HUDEP-2 (cell line): Measurements from ENCODE around the gene AFF3.
"Not testable (repeated sequence)": the region's sequence is repeated elsewhere in the genome, so short reads cannot be mapped to it uniquely, and the experiment has no call there.

Experiments
- DNase-seq, 76 experiments: peaks; one replicate each; lab custom pipeline; 2025; ENCODE audit not compliant: unreplicated experiment in 76 of 76; lab: John Stamatoyannopoulos, UW

AFF3 gene

DNA sequence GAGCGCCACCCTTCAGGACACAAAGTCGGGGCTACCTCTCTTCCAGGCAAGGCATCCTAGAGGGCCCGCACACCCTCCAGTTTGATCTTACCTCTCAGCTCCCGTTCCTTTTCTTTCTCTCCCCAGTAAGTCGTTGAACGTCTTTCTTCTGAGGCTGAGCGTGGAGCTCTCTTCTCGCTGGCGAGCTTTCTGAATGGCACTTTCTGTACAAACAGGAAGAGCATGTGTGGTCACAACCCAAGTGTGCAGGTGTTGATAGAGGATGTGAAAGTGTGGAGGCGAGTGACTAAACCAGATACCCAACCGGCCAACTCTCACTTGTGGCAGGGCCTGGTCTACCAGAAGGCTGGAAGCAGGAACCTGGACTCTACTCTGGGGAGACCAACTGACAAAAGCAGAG, at the start of gene AFF3:
AFF3 (minus strand) TSS at position 198 of the 400 bp plus-strand sequence. CDS start 38,136 bp downstream, outside the sequence.
- DNase-seq = no peak

DNA sequence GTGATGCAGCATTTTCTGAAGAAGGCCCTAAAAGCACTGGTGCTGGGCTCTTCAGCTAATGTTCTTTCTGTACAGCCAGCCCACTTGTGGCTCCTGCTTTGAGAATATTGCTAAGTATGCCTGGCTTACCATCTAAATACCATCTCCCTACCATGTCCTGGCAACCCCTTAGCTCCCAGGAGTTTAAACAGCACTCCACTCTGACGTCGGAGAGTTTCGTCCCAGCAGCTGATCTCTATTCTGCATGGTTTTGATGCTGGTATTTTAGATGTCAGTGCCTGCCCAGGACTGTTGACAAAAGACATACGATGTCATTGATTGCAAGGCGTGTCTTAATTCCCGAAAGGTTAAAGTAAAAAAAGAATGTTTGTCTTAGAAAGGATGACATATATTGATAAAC, 47.0 kb upstream of the AFF3 start:
- no peak for DNase-seq

- DNase-seq = no peak
These were observed 45.9 kb upstream of the AFF3 start for GRCh38 chr2:100188326-100188725.

DNA sequence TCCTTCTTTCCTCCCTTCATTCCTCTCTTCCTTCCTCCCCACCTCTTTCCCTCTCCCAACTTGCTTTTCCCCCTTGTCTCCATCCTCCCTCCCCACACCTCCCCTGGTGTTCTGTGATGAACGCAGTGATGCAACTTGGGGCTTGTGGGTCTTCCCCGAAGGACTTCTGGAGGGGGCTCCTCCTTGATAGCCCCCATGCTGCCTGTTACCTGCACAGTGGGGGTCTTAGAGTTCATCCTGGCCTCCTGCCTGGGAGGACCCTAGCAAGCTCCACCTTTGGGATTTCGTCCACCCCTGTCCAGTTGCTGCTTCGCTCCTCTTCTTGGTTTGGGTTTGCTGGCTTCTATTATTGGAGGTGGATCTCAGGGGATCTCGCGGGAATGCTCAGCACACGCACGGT, 43.7 kb upstream of the AFF3 start:
- no peak for DNase-seq

GRCh38 chr2:100185516-100185915, 43.1 kb upstream of the AFF3 start:
- no peak for DNase-seq

GRCh38 chr2:100185105-100185504, 42.7 kb upstream of the AFF3 start:
- no peak for DNase-seq

DNA sequence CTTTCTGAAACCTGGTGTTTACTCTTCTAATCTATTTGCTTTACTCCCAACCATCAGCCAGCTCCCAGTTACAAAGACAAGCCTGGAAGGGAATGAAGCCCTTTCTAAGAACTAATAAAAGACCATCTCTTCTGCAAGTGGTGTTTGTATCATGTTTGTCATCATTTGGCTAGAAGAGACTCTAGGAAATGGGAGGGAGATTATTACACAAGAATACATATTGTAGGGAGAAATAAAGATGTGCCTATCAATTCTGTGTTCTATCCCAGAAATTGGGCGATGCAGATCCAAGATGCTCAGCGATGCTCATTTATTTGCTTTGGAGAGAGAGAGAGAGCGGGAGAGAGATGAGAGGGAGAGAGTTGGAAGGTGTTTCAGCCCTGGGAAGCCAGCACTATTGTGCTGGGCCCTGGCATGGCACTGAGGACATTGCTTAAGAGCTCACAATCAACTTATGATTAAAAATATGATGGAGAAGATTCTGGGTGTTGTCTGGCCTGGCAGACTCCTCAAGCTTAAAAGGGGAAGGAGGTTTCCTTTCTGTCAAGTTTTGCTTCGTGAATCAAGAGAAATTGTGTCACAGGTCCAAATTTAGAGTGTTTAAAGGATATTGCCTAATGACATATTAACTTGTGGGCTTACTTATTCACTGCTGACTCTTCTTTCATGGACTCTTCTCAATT, 41.8 kb upstream of the AFF3 start:
- no peak for DNase-seq

GRCh38 chr2:100182494-100183361, 40.3 kb upstream of the AFF3 start:
- no peak for DNase-seq

- DNase-seq = no peak
These were observed 38.1 kb upstream of the AFF3 start for GRCh38 chr2:100180503-100180902.

- DNase-seq = no peak
These were observed 37.4 kb upstream of the AFF3 start for GRCh38 chr2:100179806-100180205.

DNA sequence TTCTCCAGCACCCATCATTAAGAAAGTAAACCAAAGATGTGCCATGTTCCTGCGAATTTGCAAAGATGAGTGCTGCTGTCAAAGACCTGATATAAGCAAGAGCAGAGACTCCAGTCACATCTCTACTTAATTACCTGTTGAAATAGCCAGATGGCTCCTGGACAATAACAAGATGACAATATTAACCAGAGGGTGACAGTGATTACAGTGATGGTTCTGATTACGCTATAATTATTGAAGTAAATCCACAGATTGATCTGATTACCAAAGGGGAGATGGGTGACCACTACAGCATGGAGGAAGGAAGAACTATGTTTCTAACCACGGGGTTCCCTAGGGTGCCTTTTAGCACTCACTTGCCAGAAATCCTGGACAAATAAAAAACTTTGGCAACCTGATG, 36.5 kb upstream of the AFF3 start:
- no peak for DNase-seq

- peak in 67 of 76 experiments; percentile 1 to 76 (median 46) for DNase-seq
These were observed 35.8 kb upstream of the AFF3 start for GRCh38 chr2:100178085-100178788.

GRCh38 chr2:100176925-100177324, 34.5 kb upstream of the AFF3 start:
- no peak for DNase-seq

GRCh38 chr2:100174026-100174431, 31.6 kb upstream of the AFF3 start:
- no peak for DNase-seq

- no peak for DNase-seq
These were observed 24.3 kb upstream of the AFF3 start for GRCh38 chr2:100166701-100167100.

DNA sequence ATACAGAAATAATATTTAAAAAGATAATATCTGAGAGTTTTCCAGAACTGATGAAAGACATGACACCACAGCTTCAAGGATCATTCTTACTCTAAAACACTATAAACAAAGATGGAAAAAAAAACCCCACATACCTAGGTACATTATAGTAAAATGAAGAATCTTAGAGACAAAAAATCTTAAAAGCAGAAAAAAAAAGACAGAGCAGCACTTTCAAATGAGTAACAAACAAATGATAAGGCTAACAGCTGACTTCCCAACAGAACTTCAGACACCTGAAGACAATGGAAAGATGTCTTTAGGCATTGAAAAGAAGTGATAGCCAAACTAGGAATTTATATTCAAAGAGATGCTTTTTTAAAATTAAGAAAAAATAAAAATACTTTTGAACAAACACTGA, 21.2 kb upstream of the AFF3 start:
- no peak for DNase-seq

GRCh38 chr2:100161945-100162620, 19.7 kb upstream of the AFF3 start:
- DNase-seq = no peak

GRCh38 chr2:100160396-100160795, 18.0 kb upstream of the AFF3 start:
- DNase-seq = no peak

DNA sequence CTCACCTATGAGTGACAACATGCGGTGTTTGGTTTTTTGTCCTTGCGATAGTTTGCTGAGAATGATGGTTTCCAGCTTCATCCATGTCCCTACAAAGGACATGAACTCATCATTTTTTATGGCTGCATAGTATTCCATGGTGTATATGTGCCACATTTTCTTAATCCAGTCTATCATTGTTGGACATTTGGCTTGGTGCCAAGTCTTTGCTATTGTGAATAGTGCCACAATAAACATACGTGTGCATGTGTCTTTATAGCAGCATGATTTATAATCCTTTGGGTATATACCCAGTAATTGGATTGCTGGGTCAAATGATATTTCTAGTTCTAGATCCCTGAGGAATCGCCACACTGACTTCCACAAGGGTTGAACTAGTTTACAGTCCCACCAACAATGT, 9.4 kb upstream of the AFF3 start:
- DNase-seq = not testable (repeated sequence)

DNA sequence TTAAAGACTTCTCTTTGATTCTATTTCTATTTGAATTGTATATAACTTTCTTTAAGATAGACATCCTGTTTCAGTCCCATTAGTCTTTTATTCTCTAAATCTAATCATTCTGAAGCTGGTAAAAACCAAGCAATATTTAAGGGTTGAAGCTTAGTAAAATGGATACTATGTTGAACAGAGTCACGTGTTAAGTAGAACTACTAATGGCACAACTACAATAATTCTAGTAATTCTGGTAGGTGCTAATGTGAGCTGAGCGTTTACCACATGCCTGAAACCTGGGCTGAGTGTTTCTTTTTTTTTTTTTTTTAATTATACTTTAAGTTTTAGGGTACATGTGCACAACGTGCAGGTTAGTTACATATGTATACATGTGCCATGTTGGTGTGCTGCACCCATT, 8.9 kb upstream of the AFF3 start:
- DNase-seq = no peak

DNA sequence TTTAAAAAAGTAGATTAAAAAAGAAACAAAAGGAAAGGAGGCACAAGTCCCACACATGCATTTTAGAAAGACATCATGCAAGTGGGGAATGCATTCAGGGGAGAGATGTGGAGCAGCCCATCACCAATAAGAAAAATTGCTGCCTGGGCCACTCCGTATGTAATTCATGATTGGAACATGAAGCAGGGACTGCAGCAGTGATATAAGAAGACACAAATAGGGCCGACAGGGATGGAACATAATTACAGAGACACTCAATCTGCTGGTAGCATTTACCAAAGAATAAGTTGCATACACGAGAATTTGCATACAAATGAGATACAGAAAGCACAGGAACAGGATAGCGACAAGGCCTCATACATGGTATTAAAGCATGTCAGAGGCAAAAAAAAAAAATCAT, 6.5 kb upstream of the AFF3 start:
- DNase-seq = no peak
